Measurements from ENCODE around the gene TRAP1.
A peak's percentile ranks its signal among the peaks of the same experiment; 100 is the strongest.

TRAP1 gene

GRCh38 chr16:3706253-3707012, 10.9 kb downstream of the TRAP1 start:
- no peak for DNase-seq

- no peak for DNase-seq
These were observed 15.2 kb downstream of the TRAP1 start for GRCh38 chr16:3702082-3702481.

GRCh38 chr16:3701531-3701930, 15.8 kb downstream of the TRAP1 start:
- no peak for DNase-seq

- DNase-seq: no peak
These were observed 18.4 kb downstream of the TRAP1 start for GRCh38 chr16:3698941-3699340.

- no peak for DNase-seq
These were observed 20.7 kb downstream of the TRAP1 start for GRCh38 chr16:3696425-3697218.

- DNase-seq: no peak
These were observed 21.5 kb downstream of the TRAP1 start for GRCh38 chr16:3695610-3696369.

GRCh38 chr16:3694051-3694450, 23.3 kb downstream of the TRAP1 start:
- DNase-seq: no peak

GRCh38 chr16:3691761-3692160, 25.6 kb downstream of the TRAP1 start:
- DNase-seq: no peak

- DNase-seq: no peak
These were observed 26.2 kb downstream of the TRAP1 start for GRCh38 chr16:3690980-3691720.

- peak; percentile 59 for DNase-seq
These were observed 26.8 kb downstream of the TRAP1 start for GRCh38 chr16:3690470-3690928.

- no peak for DNase-seq
These were observed 27.6 kb downstream of the TRAP1 start for GRCh38 chr16:3689731-3690130.

GRCh38 chr16:3687792-3688191, 29.5 kb downstream of the TRAP1 start:
- no peak for DNase-seq

GRCh38 chr16:3687021-3687420, 30.3 kb downstream of the TRAP1 start:
- DNase-seq: no peak

GRCh38 chr16:3681206-3681605, 36.1 kb downstream of the TRAP1 start:
- no peak for DNase-seq

GRCh38 chr16:3677994-3678393, 39.3 kb downstream of the TRAP1 start:
- DNase-seq: no peak

- no peak for DNase-seq
These were observed 41.7 kb downstream of the TRAP1 start for GRCh38 chr16:3675601-3676130.

GRCh38 chr16:3674513-3675295, 42.6 kb downstream of the TRAP1 start:
- DNase-seq: no peak

- no peak for DNase-seq
These were observed 43.5 kb downstream of the TRAP1 start for GRCh38 chr16:3673676-3674377.

- DNase-seq: no peak
These were observed 44.1 kb downstream of the TRAP1 start for GRCh38 chr16:3673201-3673600.

- no peak for DNase-seq
These were observed 44.7 kb downstream of the TRAP1 start for GRCh38 chr16:3672571-3673041.

GRCh38 chr16:3671424-3671823, 45.9 kb downstream of the TRAP1 start:
- no peak for DNase-seq
